Measurements from ENCODE around the gene ZNRD2. TPM values are rescaled to one million over a fixed set of nuclear protein-coding genes. Genes with fewer than 3 reads are reported as not detected.

ZNRD2 gene
- total RNA-seq, 2 experiments from 2014 or later: 41.4 to 42.5 TPM

- Mint-ChIP-seq H3K9me3 (no peaks in the 10 kb centered on the region), H3K27me3 (ENCODE audit: low read depth) (no peaks in the 10 kb centered on the region), H3K36me3 (ENCODE audit: low read depth) (peaks cover 10% of the 10 kb centered on the region), H3K4me1 (ENCODE audit: low read depth) (peaks cover 38% of the 10 kb centered on the region), H3K4me3 (peak overlapping the region; percentile 22), H3K27ac (peak overlapping the region; percentile 26)
- intact Hi-C loops (cut with micrococcal nuclease): no loop called here
- DNase-seq: no peak
- CTCF ChIA-PET: interaction anchor here (0.6 to 3.4 kb wide), 4 partner anchors 10 to 570 kb away, joined by 4 to 46 read pairs (median 14); no protein-coding TSS in a partner anchor
Measured at GRCh38 chr11:65578134-65578533, 7.9 kb downstream of the ZNRD2 start.

GRCh38 chr11:65578667-65579066 is 8.4 kb downstream of the ZNRD2 start:
- Mint-ChIP-seq H3K4me3 (peak overlapping the region; percentile 30), H3K27me3 (ENCODE audit: low read depth) (no peaks in the 10 kb centered on the region), H3K4me1 (ENCODE audit: low read depth) (peaks cover 32% of the 10 kb centered on the region), H3K27ac (no peak overlapping the region), H3K9me3 (no peaks in the 10 kb centered on the region), H3K36me3 (ENCODE audit: low read depth) (peaks cover 10% of the 10 kb centered on the region)
- no peak for DNase-seq
- intact Hi-C loops (cut with micrococcal nuclease): no loop called here
- CTCF ChIA-PET: interaction anchor here (1.0 kb wide), 1 partner anchor 10 kb away, joined by 9 read pairs; no protein-coding TSS in a partner anchor

GRCh38 chr11:65579291-65579690 is 9.0 kb downstream of the ZNRD2 start:
- no peak overlapping the region for H3K4me3 Mint-ChIP-seq
- CTCF ChIA-PET: interaction anchor here (1.0 kb wide), 2 partner anchors 9 to 15 kb away, joined by 3 to 9 read pairs; no protein-coding TSS in a partner anchor
- no peaks in the 10 kb centered on the region for H3K27me3 Mint-ChIP-seq (ENCODE audit: low read depth)
- no peak for DNase-seq
- H3K4me1 Mint-ChIP-seq (ENCODE audit: low read depth): peaks cover 29% of the 10 kb centered on the region
- H3K9me3 Mint-ChIP-seq: no peaks in the 10 kb centered on the region
- intact Hi-C loops (cut with micrococcal nuclease): no loop called here
- peak overlapping the region; percentile 24 for H3K27ac Mint-ChIP-seq
- H3K36me3 Mint-ChIP-seq (ENCODE audit: low read depth): peaks cover 9% of the 10 kb centered on the region

- Mint-ChIP-seq H3K27ac (no peak overlapping the region), H3K4me1 (ENCODE audit: low read depth) (peaks cover 25% of the 10 kb centered on the region), H3K36me3 (ENCODE audit: low read depth) (peaks cover 9% of the 10 kb centered on the region)
Measured at GRCh38 chr11:65580031-65580692, 9.9 kb downstream of the ZNRD2 start.

GRCh38 chr11:65580756-65581155 is 10.5 kb downstream of the ZNRD2 start:
- peaks cover 20% of the 10 kb centered on the region for H3K4me1 Mint-ChIP-seq (ENCODE audit: low read depth)
- CTCF ChIA-PET: no interaction called here
- peaks cover 7% of the 10 kb centered on the region for H3K36me3 Mint-ChIP-seq (ENCODE audit: low read depth)
- H3K9me3 Mint-ChIP-seq: no peaks in the 10 kb centered on the region
- DNase-seq: no peak
- no peak overlapping the region for H3K27ac Mint-ChIP-seq
- H3K27me3 Mint-ChIP-seq (ENCODE audit: low read depth): no peaks in the 10 kb centered on the region
- no peak overlapping the region for H3K4me3 Mint-ChIP-seq
- intact Hi-C loops (cut with micrococcal nuclease): no loop called here

More at GRCh38 chr11:65580031-65580692, 9.9 kb downstream of the ZNRD2 start:
- no peak for DNase-seq
- Mint-ChIP-seq H3K9me3 (no peaks in the 10 kb centered on the region), H3K4me3 (no peak overlapping the region), H3K27me3 (ENCODE audit: low read depth) (no peaks in the 10 kb centered on the region)
- intact Hi-C loops (cut with micrococcal nuclease): no loop called here
- CTCF ChIA-PET: interaction anchor here (1.0 kb wide), 1 partner anchor 14 kb away, joined by 3 read pairs; no protein-coding TSS in a partner anchor

GRCh38 chr11:65581928-65582327 is 11.7 kb downstream of the ZNRD2 start:
- no peak overlapping the region for H3K27ac Mint-ChIP-seq
- peaks cover 25% of the 10 kb centered on the region for H3K4me1 Mint-ChIP-seq (ENCODE audit: low read depth)
- H3K36me3 Mint-ChIP-seq (ENCODE audit: low read depth): peaks cover 7% of the 10 kb centered on the region
- no peaks in the 10 kb centered on the region for H3K27me3 Mint-ChIP-seq (ENCODE audit: low read depth)
- no peak overlapping the region for H3K4me3 Mint-ChIP-seq
- intact Hi-C loops (cut with micrococcal nuclease): no loop called here
- CTCF ChIA-PET: interaction anchor here (0.9 kb wide), 1 partner anchor 40 kb away, joined by 4 read pairs; no protein-coding TSS in a partner anchor
- no peaks in the 10 kb centered on the region for H3K9me3 Mint-ChIP-seq
- DNase-seq: no peak

GRCh38 chr11:65583589-65583988 is 13.3 kb downstream of the ZNRD2 start:
- no peaks in the 10 kb centered on the region for H3K27me3 Mint-ChIP-seq (ENCODE audit: low read depth)
- intact Hi-C loops (cut with micrococcal nuclease): no loop called here
- no peak overlapping the region for H3K4me3 Mint-ChIP-seq
- H3K4me1 Mint-ChIP-seq (ENCODE audit: low read depth): peaks cover 23% of the 10 kb centered on the region
- H3K36me3 Mint-ChIP-seq (ENCODE audit: low read depth): peaks cover 4% of the 10 kb centered on the region
- CTCF ChIA-PET: interaction anchor here (1.1 kb wide), 1 partner anchor 10 kb away, joined by 3 read pairs; no protein-coding TSS in a partner anchor
- no peaks in the 10 kb centered on the region for H3K9me3 Mint-ChIP-seq
- DNase-seq: no peak
- peak overlapping the region; percentile 10 for H3K27ac Mint-ChIP-seq

- H3K36me3 Mint-ChIP-seq (ENCODE audit: low read depth): peaks cover 4% of the 10 kb centered on the region
- no peak overlapping the region for H3K4me3 Mint-ChIP-seq
- H3K27ac Mint-ChIP-seq: no peak overlapping the region
- CTCF ChIA-PET: interaction anchor here (1.1 to 2.0 kb wide), 2 partner anchors 10 to 11 kb away, joined by 3 to 5 read pairs; partner anchors contain the start of gene FAM89B
- H3K27me3 Mint-ChIP-seq (ENCODE audit: low read depth): no peaks in the 10 kb centered on the region
- H3K9me3 Mint-ChIP-seq: no peaks in the 10 kb centered on the region
- peaks cover 27% of the 10 kb centered on the region for H3K4me1 Mint-ChIP-seq (ENCODE audit: low read depth)
- intact Hi-C loops (cut with micrococcal nuclease): no loop called here
- DNase-seq: no peak
Measured at GRCh38 chr11:65584106-65584505, 13.8 kb downstream of the ZNRD2 start.

- DNase-seq: no peak
- CTCF ChIA-PET: interaction anchor here (0.9 to 2.0 kb wide), 2 partner anchors 9 to 12 kb away, joined by 3 to 5 read pairs; partner anchors contain the start of gene FAM89B
- H3K27ac Mint-ChIP-seq: no peak overlapping the region
- peaks cover 29% of the 10 kb centered on the region for H3K4me1 Mint-ChIP-seq (ENCODE audit: low read depth)
- no peaks in the 10 kb centered on the region for H3K27me3 Mint-ChIP-seq (ENCODE audit: low read depth)
- H3K4me3 Mint-ChIP-seq: no peak overlapping the region
- intact Hi-C loops (cut with micrococcal nuclease): no loop called here
- H3K36me3 Mint-ChIP-seq (ENCODE audit: low read depth): peaks cover 4% of the 10 kb centered on the region
- no peaks in the 10 kb centered on the region for H3K9me3 Mint-ChIP-seq
Measured at GRCh38 chr11:65584723-65585171, 14.5 kb downstream of the ZNRD2 start.

GRCh38 chr11:65585396-65586246 is 15.3 kb downstream of the ZNRD2 start:
- no peaks in the 10 kb centered on the region for H3K9me3 Mint-ChIP-seq
- intact Hi-C loops (cut with micrococcal nuclease): no loop called here
- CTCF ChIA-PET: interaction anchor here (0.9 to 5.7 kb wide), 4 partner anchors 9 to 44 kb away, joined by 3 to 46 read pairs (median 20); partner anchors contain the start of genes EHBP1L1 and FAM89B
- no peak overlapping the region for H3K27ac Mint-ChIP-seq
- no peak for DNase-seq
- peaks cover 4% of the 10 kb centered on the region for H3K36me3 Mint-ChIP-seq (ENCODE audit: low read depth)
- H3K27me3 Mint-ChIP-seq (ENCODE audit: low read depth): no peaks in the 10 kb centered on the region
- no peak overlapping the region for H3K4me3 Mint-ChIP-seq
- peaks cover 29% of the 10 kb centered on the region for H3K4me1 Mint-ChIP-seq (ENCODE audit: low read depth)

GRCh38 chr11:65586247-65586630 is 16.0 kb downstream of the ZNRD2 start:
- Mint-ChIP-seq H3K9me3 (no peaks in the 10 kb centered on the region), H3K4me3 (no peak overlapping the region), H3K27me3 (ENCODE audit: low read depth) (no peaks in the 10 kb centered on the region), H3K27ac (no peak overlapping the region), H3K36me3 (ENCODE audit: low read depth) (peaks cover 2% of the 10 kb centered on the region), H3K4me1 (ENCODE audit: low read depth) (peaks cover 29% of the 10 kb centered on the region)
- CTCF ChIA-PET: interaction anchor here (4.6 to 5.7 kb wide), 2 partner anchors 10 to 45 kb away, joined by 35 to 46 read pairs; partner anchors contain the start of gene EHBP1L1
- intact Hi-C loops (cut with micrococcal nuclease): no loop called here
- no peak for DNase-seq

GRCh38 chr11:65586676-65587075 is 16.4 kb downstream of the ZNRD2 start:
- no peaks in the 10 kb centered on the region for H3K9me3 Mint-ChIP-seq
- CTCF ChIA-PET: interaction anchor here (1.1 to 5.7 kb wide), 3 partner anchors 10 to 45 kb away, joined by 4 to 46 read pairs (median 35); partner anchors contain the start of gene EHBP1L1
- DNase-seq: no peak
- no peak overlapping the region for H3K4me3 Mint-ChIP-seq
- H3K27me3 Mint-ChIP-seq (ENCODE audit: low read depth): no peaks in the 10 kb centered on the region
- H3K27ac Mint-ChIP-seq: no peak overlapping the region
- intact Hi-C loops (cut with micrococcal nuclease): no loop called here
- H3K4me1 Mint-ChIP-seq (ENCODE audit: low read depth): peaks cover 29% of the 10 kb centered on the region
- H3K36me3 Mint-ChIP-seq (ENCODE audit: low read depth): peaks cover 2% of the 10 kb centered on the region
